ENCODE measurements around the gene CAMTA1. TPM values are rescaled to one million over a fixed set of nuclear protein-coding genes. Genes with fewer than 3 reads are reported as not detected.
"Not testable (repeated sequence)": the region's sequence is repeated elsewhere in the genome, so short reads cannot be mapped to it uniquely, and the experiment has no call there.

The CAMTA1 gene
- total RNA-seq, 3 donors from 2014 or later, result 73.4 to 114 (median 82.6) TPM

- Histone ChIP-seq H3K4me1 (ENCODE audit: low read depth) (no peaks in the 10 kb centered on the region), H3K36me3 (ENCODE audit: low read depth) (no peaks in the 10 kb centered on the region), H3K9me3 (no peaks in the 10 kb centered on the region), H3K4me3 (no peak overlapping the region)
- DNase-seq, result no peak
- ATAC-seq, result no peak
- intact Hi-C loops (cut with DNase I, micrococcal nuclease), result no loop called here
- TF ChIP-seq CTCF (IDR thresholded peaks at IDR 0.05), result no peak
Observed at GRCh38 chr1:7375781-7376660, 590.8 kb downstream of the CAMTA1 start.

- DNase-seq (no peak), ATAC-seq (no peak)
- Histone ChIP-seq H3K4me3 (no peak overlapping the region), H3K4me1 (ENCODE audit: low read depth) (no peaks in the 10 kb centered on the region), H3K9me3 (no peaks in the 10 kb centered on the region), H3K36me3 (ENCODE audit: low read depth) (no peaks in the 10 kb centered on the region)
- TF ChIP-seq CTCF (IDR thresholded peaks at IDR 0.05), result no peak
- intact Hi-C loops (cut with DNase I, micrococcal nuclease), result no loop called here
Observed at GRCh38 chr1:7376676-7377075, 591.4 kb downstream of the CAMTA1 start.

DNA sequence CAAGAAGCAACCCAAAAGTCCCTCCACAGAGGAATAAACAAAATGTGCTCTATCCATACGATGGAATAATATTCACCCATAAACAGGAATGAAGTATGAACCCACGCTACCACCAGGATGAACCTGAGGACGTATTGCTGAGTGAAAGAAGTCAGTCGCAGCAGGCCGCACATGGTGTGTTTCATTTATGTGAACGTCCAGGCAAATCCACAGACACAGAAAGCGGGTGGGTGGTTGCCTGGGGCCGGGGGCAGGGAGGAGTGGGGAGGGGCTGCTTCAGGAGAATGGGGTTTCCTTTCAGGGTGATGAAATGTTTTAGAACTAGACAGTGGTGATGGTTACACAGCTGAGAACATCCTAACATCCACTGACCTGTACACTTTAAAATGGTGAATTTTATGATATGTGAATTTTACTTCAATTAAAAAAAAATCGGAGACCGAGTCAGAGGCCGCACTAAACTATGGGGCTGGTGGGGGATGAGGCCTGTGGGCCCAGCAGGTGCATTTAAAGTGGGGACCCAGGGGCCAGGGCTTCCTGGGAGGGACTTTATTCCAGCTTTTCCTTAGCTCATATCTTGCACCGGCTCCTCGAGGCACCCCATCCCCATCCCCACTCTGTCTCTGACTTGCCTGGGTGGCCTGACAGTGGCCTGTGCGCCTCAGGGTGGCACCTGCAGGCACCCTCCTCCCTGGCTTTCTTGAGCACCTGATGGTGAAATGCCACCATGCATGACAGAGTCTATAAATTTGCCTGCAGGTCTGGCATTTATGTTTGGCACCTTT is 593.3 kb downstream of the CAMTA1 start:
- TF ChIP-seq CTCF (IDR thresholded peaks at IDR 0.05), result no peak
- Histone ChIP-seq H3K4me1 (ENCODE audit: low read depth) (no peaks in the 10 kb centered on the region), H3K9me3 (no peaks in the 10 kb centered on the region), H3K4me3 (no peak overlapping the region), H3K36me3 (ENCODE audit: low read depth) (no peaks in the 10 kb centered on the region)
- no peak for DNase-seq
- no peak for ATAC-seq
- intact Hi-C loops (cut with DNase I, micrococcal nuclease), result no loop called here

GRCh38 chr1:7379441-7379971 is 594.3 kb downstream of the CAMTA1 start:
- ATAC-seq, result no peak
- DNase-seq, result no peak
- no peak overlapping the region for H3K4me3 ChIP-seq
- intact Hi-C loops (cut with DNase I, micrococcal nuclease), result no loop called here
- no peaks in the 10 kb centered on the region for H3K9me3 ChIP-seq
- no peak for TF ChIP-seq CTCF (IDR thresholded peaks at IDR 0.05)
- H3K4me1 ChIP-seq (ENCODE audit: low read depth), result no peaks in the 10 kb centered on the region
- no peaks in the 10 kb centered on the region for H3K36me3 ChIP-seq (ENCODE audit: low read depth)

DNA sequence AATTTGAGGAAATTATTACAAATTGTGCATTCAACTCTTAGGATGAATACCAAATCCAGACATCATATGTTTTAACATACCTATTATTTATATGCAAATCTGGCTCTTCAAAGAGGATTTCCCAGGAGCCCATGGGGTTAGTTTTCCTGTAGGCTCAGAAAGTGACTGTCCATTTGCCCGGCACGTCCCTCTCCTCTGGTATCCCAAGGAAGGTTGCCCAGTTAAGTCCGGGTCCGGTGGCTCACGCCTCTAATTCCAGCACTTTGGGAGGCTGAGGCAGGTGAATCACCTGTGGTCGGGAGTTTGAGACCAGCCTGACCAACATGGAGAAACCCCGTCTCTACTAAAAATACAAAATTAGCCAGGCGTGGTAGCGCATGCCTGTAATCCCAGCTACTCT is 594.8 kb downstream of the CAMTA1 start:
- H3K36me3 ChIP-seq (ENCODE audit: low read depth); intact Hi-C loops (cut with DNase I, micrococcal nuclease); H3K9me3 ChIP-seq; H3K4me3 ChIP-seq; ATAC-seq; DNase-seq; H3K4me1 ChIP-seq (ENCODE audit: low read depth): not testable (repeated sequence)

- no peaks in the 10 kb centered on the region for H3K36me3 ChIP-seq (ENCODE audit: low read depth)
- no peak overlapping the region for H3K4me3 ChIP-seq
- H3K9me3 ChIP-seq, result no peaks in the 10 kb centered on the region
- no peak for TF ChIP-seq CTCF (IDR thresholded peaks at IDR 0.05)
- intact Hi-C loops (cut with DNase I, micrococcal nuclease), result no loop called here
- ATAC-seq (no peak), DNase-seq (no peak)
- no peaks in the 10 kb centered on the region for H3K4me1 ChIP-seq (ENCODE audit: low read depth)
Observed at GRCh38 chr1:7380712-7381111, 595.5 kb downstream of the CAMTA1 start.

DNA sequence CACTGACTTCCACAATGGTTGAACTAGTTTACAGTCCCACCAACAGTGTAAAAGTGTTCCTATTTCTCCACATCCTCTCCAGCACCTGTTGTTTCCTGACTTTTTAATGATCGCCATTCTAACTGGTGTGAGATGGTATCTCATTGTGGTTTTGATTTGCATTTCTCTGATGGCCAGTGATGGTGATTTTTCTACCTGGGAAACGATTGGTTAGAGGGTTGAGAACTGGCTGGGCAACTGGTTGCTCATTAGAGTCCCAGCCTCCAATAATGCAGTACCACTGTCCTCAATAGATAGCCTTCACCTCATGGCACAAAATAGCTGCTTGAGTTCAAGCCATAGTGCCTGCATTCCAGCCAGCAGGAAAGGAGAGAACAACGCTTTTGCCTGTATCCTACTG is 596.5 kb downstream of the CAMTA1 start:
- DNase-seq; H3K36me3 ChIP-seq (ENCODE audit: low read depth); H3K4me1 ChIP-seq (ENCODE audit: low read depth); ATAC-seq; intact Hi-C loops (cut with DNase I, micrococcal nuclease); H3K9me3 ChIP-seq; H3K4me3 ChIP-seq: not testable (repeated sequence)

All from mucosa of descending colon (tissue), 3 donors.